Measurements from ENCODE around the gene AP1B1.

GRCh38 chr22:29385151-29385704 is 3.1 kb downstream of the AP1B1 start:
- TF ChIP-seq ZNF274 (IDR thresholded peaks at IDR 0.05; ENCODE audit: low read depth, low read length) (no peak), YY1 (IDR thresholded peaks at IDR 0.05; ENCODE audit: insufficient read depth, insufficient read length) (no peak)

All from NT2/D1 (cell line).